Measurements from ENCODE around the gene TULP4.

Gene TULP4

DNA sequence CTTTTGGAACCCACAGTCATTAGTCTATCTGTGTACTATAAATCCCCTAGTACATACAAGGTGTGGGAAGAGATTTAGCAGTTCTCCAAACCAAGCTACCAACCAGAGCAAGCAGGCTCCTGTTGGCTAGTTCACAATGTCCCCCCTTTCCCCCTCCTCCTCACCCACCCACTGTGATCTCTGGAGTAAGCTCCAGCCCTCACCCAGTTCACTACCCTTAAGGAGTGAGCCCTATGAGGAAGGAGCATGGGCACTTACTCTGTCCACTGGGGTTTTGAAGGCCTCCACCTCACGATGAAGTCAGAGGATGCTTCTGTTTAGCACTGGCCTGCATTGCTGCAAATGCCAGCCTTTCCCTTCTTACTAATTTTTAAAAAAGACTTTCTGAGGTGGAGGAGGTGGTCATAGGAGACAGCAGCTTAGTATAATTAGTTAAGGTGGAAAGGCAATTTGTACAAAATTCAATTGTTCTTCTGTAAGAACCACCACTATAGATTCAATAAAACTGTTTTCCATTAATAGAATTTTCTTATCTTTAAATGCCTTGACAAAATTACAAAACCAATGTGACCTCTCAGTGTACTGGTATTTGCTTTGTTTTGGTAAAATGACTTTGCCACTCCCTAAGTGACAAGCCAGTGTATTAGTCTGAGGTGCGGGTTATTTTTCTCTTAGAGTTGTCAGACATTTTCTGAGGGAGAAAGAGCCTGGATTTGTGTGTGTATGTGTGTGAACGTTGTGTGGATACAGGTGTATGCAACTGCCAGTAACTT, 86.2 kb downstream of the TULP4 start:
- no peak for DNase-seq

GRCh38 chr6:158399040-158399700, 86.9 kb downstream of the TULP4 start:
- DNase-seq: no peak

- no peak for DNase-seq
Observed at GRCh38 chr6:158402184-158402583, 89.9 kb downstream of the TULP4 start.

DNA sequence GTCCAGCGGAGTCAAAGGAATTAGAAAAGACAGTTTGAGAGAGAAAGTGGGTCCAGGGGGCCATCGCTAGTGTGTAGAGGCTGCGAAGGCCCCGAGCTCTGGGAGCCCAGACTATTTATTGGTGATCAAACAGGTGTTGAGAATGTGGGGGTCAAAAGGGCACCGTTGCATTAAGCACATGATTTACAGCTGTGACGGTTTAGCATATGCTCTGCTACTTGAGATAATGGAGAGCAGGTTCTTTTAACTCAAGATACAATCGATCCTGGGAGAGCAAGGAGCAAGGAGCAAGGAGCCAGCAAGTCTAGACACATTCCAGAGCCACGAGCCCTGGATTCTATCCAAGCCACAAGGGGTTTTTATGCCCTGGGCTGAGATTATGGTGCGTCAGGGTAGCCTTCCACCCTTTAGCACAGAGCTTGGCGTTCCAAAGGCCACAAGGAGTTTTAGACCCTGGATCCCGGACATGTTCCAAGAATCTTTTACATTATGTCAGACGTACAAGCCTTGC, 93.1 kb downstream of the TULP4 start:
- DNase-seq: peak; percentile 25

GRCh38 chr6:158405933-158406332, 93.7 kb downstream of the TULP4 start:
- peak; percentile 75 for DNase-seq

- DNase-seq: no peak
Observed at GRCh38 chr6:158406736-158407135, 94.5 kb downstream of the TULP4 start.

GRCh38 chr6:158408013-158408412, 95.7 kb downstream of the TULP4 start:
- DNase-seq: no peak

DNA sequence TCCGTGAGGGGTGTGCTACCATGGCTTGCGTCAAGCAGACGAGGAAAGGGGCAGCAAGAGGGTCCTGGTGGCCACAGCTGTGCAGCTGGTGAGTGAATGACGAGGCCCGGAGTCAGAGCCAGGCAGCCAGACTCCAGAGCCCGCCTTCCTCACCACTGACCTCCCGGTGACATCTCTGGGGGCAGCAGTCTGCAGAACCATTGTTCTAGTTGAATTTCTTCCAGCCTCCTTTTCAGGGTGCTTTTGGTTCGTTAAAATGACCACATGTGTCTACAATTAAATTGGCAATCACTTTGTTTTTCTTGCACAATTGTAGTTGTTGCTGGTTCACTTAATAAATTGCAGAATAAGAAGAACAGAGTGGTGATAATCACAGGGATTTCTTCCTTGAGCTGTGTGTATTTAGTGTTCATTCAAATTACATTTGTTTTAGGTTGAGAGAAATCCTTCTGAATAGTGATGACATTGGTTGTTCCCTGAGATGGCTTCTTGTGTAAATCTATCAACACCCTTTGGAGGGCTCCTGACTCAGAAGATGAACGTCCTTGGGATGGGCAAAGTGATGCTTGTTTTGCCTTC, 96.4 kb downstream of the TULP4 start:
- no peak for DNase-seq

DNA sequence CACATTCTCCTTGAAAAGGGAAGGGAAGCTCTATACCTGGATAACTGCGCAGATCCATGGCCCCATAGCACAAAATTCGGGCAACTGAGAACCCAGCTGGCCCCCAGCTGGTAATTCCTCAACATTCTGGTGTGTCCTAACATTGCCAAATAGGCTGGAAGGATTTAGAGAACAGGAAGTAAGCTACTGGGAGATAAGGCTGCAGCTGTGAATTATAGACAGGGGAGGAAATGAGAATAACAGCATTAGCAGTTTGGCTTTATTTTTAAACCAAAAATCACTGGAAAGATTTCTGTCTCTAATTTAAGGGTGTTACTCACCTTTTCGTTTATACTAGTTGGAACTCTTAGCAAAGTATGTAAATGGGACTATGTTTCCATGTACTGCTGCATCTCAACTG, 97.2 kb downstream of the TULP4 start:
- DNase-seq: no peak

DNA sequence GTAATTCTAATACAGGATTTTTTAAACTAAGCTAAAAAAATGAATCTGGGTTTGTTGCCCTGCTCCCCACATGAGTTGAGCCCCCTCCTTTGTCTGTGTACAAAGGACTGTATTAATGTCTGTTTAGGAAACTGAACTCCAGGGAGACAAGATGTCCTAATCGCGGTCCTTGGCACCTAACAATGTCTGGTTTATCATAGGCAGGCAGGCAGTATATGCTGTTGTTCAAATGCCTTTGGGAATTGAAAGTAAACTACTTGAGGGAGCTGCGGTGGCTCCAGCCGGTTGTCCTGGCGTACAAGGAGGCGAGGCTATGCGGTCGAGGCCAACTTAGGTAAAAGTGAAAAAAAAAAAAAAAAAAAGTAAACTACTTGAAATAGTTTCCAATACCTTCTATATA, 98.5 kb downstream of the TULP4 start:
- DNase-seq: no peak

DNA sequence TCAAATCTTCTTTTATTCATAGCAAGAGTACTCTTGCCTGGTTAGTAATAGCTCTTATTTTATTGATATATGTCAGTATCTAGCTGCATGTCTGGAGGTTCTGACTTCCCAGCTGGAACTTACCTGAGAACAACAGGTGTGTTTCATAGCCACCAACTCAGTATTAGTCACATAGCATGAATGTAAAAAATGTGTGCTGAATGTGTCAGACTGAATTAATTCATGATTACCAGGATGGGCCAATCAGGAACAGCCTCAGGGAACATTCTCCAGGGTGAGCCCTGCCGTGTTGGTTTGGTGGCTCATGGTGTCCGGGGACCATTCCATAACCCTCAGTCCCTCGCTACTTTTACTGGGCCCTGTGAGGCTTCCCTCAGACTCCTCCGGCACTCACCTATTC, 99.7 kb downstream of the TULP4 start:
- no peak for DNase-seq

GRCh38 chr6:158413028-158413427, 100.8 kb downstream of the TULP4 start:
- no peak for DNase-seq

DNA sequence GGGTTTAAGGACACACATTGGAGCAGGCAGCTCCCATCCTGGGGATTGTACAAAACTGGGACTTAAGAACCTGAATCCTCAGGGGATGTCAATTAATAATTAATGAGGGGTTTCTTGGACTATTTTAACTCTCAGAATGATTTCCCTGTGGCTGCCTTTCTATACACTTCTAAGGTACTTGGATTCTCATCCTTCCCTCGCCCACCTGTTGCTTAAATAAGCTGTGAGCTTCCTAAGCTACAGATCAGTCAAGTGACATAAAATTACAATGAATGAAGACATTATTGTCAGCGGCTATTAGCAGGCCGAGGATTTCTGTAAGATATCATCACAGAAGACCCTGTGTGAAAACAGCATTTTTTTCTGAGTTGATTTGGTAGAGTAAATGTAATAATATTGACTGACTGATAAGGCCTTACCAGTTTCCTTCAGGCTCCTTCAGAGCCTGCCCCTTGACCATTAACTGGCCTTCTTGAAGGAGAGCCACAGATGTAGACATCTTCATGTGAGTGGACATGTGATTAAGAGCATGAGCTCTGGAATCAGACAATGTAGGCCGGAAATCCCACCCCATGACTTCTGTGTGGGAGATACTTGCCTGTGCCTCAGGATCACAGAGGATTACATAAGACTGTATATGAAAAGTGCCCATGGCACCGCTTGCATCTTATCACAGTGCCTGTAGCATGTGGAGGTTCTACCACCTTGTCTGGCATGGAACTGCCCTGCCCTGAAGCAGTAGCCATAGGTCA, 101.7 kb downstream of the TULP4 start:
- DNase-seq: no peak

DNA sequence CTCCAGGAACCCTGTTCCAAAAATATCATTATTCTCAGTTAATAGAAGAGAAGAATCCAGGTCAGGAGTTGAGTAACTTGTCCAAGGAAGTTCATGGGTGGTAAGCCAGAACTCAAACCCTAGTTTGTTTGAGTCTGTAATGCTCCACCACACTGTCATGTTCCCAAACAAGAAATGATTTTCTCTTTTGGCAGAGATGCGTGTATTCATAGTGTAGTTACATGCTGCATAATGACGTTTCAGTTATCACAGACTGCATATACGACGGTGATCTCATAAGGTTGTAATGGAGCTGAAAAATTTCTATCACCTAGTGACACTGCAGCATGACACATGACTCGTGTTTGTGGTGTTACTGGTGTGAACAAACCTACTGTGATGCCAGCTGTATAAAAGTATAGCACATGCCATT, 102.6 kb downstream of the TULP4 start:
- no peak for DNase-seq

GRCh38 chr6:158415666-158416065, 103.4 kb downstream of the TULP4 start:
- DNase-seq: no peak

- no peak for DNase-seq
Observed at GRCh38 chr6:158416883-158417759, 104.9 kb downstream of the TULP4 start.

DNA sequence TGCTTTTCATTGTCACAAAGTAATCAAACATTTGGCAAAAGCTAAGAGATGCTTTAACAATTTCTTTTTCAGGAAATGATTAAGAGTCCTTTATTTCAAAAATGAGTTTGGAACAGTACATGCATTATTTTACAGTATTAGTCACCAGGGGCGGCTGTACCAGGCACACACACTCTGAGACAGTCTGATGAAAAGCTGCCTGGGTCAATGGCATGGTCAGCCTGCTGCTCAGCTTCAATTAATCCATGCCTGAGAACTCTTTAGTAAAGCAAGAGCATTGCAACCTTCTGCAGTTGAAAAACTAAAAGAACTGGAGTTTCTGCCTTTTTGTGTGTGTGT, 105.5 kb downstream of the TULP4 start:
- no peak for DNase-seq

- no peak for DNase-seq
Observed at GRCh38 chr6:158418501-158418900, 106.2 kb downstream of the TULP4 start.

GRCh38 chr6:158419339-158419909, 107.2 kb downstream of the TULP4 start:
- no peak for DNase-seq

DNA sequence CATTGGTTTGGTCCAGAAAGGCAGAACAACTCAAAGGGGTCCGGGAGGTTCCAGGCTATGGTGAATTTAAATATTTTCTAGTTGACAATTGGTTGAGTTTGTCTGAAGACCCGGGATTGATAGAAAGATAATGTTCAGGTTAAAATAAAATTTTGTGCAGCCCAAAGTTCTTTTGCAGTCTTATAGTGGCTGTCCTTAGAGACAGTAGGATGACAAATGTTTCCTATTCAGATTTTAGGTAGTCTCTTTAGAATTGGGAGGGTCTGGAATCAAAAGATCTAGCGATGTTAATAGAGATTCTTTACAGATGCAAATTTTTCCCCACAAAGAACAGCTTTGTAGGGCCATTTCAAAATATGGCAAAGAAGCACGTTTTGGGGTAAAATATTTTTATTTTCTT, 109.1 kb downstream of the TULP4 start:
- no peak for DNase-seq

GRCh38 chr6:158422629-158423238, 110.5 kb downstream of the TULP4 start:
- no peak for DNase-seq

GRCh38 chr6:158431036-158431435, 118.8 kb downstream of the TULP4 start:
- DNase-seq: no peak
